Measurements from ENCODE around the gene PPP1R3E.
A peak's percentile ranks its signal among the peaks of the same experiment; 100 is the strongest.

Gene PPP1R3E

DNA sequence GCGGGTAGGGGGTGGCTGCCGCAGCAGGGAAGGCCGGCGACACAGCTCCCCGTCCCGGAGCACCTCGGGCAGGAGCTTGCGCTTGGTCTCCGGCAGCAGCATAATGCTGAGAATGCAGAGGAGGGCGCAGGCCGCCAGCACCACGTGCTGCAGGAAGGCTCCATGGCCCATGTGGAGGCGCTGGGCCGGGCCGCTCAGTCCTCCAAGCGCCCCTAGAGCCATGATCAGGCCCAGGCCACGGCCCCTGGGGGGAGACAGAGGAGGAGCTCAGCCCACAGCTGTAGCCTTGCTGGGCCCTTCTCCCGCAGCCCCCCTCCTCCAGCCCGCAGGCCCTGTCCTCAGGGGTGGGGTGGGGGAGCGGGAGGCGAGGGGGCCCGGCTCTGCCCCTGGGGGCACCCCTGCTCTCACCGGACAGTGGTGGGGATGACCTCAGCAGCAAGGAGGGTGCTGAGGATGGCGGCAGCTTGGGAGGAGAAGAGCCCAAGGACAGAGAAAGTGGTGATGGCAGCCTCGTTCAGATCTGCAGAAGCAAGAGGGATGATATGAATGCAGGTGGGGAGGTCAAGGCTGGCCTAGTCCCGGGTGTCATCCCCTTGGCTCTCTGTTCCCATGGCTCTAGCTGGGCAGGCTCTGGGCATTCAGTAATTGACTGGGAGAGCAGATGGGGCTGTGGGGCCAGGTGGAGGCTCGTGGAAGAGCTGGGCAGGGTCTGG is 44.2 kb upstream of the PPP1R3E start:
- no peak for DNase-seq (ENCODE audit: low read depth in 2 of 2)
- no peak overlapping the region for H3K4me3 ChIP-seq (replicated peaks in 1 of 2; ENCODE audit: low read depth in 2 of 2, low read length in 2 of 2)
- TF ChIP-seq, protein P1, sequence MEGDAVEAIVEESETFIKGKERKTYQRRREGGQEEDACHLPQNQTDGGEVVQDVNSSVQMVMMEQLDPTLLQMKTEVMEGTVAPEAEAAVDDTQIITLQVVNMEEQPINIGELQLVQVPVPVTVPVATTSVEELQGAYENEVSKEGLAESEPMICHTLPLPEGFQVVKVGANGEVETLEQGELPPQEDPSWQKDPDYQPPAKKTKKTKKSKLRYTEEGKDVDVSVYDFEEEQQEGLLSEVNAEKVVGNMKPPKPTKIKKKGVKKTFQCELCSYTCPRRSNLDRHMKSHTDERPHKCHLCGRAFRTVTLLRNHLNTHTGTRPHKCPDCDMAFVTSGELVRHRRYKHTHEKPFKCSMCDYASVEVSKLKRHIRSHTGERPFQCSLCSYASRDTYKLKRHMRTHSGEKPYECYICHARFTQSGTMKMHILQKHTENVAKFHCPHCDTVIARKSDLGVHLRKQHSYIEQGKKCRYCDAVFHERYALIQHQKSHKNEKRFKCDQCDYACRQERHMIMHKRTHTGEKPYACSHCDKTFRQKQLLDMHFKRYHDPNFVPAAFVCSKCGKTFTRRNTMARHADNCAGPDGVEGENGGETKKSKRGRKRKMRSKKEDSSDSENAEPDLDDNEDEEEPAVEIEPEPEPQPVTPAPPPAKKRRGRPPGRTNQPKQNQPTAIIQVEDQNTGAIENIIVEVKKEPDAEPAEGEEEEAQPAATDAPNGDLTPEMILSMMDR (IDR thresholded peaks at IDR 0.05; ENCODE audit: low read depth, low read length) = no peak

DNA sequence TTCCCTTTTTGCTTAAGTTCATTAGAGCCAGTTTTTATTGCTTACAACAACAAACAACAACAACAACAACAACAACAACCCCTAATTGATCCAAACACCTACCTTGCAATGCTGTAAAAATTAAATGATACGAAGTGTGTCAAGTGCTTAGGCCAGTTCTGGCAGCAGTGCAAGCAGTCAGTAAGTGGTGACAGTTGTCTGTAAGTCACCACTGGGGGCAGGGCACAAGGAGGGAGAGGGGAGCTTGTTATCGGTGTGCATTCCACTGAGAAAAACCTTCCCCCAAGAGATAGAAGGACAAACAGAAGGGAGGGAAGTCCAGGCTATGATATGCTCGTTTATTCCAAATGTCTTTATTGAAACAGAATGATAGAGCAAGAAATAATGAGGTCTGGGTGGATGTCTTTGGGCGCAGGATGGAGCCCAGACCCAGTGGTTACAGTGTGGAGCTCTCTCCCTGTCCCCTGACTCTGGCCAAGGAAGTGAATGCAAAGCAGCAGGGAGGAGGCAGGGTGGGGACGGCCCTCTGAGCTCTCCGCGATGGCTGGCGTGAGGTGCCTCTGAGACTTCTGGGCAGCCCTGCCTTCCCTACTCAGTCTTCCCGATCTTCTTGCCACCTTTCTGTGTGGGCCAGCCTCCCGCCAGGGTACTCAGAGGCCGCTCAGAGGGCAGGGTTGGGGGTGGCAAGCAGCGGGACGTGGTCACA is 43.5 kb upstream of the PPP1R3E start:
- TF ChIP-seq, protein P1 (IDR thresholded peaks at IDR 0.05; ENCODE audit: low read depth, low read length) = no peak
- no peak for DNase-seq (ENCODE audit: low read depth in 2 of 2)
- H3K4me3 ChIP-seq (replicated peaks in 1 of 2; ENCODE audit: low read depth in 2 of 2, low read length in 2 of 2) = no peak overlapping the region

DNA sequence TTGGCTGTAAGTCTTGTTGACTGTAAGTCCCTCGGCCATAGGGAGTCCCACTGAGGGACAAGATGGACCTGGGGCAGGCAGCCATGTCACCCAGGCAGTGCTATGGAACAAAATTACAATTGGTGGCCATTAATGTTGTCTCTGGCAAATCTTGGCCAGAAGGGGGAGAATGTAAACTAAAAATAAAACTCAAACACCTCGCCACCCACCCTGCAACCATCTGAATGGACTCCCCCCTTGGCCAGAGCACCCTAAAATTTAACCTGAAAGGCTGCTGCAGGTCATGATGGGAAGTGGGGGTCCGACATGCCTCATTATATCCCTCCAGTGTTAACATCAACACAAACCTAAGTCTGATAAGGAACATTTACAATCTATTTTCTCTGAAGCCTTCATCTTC is 41.8 kb upstream of the PPP1R3E start:
- no peak for DNase-seq (ENCODE audit: low read depth in 2 of 2)
- TF ChIP-seq, protein P1 (IDR thresholded peaks at IDR 0.05; ENCODE audit: low read depth, low read length) = no peak
- H3K4me3 ChIP-seq (replicated peaks in 1 of 2; ENCODE audit: low read depth in 2 of 2, low read length in 2 of 2) = no peak overlapping the region

DNA sequence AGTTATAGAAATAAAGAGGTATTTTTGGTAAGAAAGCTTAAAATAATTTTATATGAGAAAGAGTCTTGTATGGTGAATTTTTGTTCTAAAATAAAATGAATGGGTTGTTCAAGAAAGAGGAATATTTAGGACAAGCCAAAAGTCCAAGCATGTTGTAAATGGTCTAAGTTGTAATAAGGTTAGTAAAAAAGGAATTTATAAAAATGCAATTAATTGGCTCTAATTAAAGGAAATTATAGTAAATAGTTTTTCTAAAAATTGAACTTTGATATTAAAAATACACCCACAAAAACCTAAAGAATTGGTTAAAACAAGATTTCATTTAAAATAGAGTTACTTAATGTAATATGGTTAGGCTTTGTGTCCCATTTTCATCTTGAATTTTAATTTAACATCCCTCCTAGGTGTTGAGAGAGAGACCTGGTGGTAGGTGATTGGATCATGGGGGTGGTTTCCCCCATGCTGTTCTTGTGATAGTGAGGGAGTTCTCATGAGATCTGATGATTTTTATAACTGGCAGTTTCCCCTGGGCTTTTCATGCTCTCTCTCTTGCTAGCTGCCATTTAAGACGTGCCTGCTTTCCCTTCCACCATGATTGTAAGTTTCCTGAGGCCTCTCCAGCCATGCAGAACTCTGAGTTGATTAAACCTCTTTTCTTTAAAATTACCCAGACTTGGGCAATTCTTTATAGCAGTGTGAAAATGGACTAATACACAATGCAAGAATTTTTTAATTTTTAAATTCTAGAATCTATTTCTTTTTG is 37.0 kb upstream of the PPP1R3E start:
- no peak overlapping the region for H3K4me3 ChIP-seq (replicated peaks in 1 of 2; ENCODE audit: low read depth in 2 of 2, low read length in 2 of 2)
- TF ChIP-seq, protein P1 (IDR thresholded peaks at IDR 0.05; ENCODE audit: low read depth, low read length) = no peak
- DNase-seq (ENCODE audit: low read depth in 2 of 2) = no peak

DNA sequence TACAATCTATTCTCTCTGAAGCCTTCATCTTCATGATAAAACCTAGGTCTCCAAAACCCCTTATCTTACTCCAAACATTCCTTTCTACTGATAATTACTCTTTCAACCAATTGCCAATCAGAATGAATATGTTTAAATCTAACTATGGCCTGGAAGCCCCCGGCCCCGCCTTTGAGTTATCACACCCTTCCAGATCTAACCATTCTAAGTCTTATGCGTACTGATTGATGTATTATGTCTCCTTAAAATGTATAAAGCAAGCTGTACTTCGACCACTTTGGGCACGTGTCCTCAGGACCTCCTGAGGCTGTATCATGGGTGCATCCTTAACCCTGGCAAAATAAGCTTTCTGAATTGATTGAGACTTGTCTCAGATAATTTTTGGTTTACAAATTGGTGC is 33.0 kb upstream of the PPP1R3E start:
- DNase-seq (ENCODE audit: low read depth in 2 of 2) = no peak
- no peak overlapping the region for H3K4me3 ChIP-seq (replicated peaks in 1 of 2; ENCODE audit: low read depth in 2 of 2, low read length in 2 of 2)
- TF ChIP-seq, protein P1 (IDR thresholded peaks at IDR 0.05; ENCODE audit: low read depth, low read length) = no peak

DNA sequence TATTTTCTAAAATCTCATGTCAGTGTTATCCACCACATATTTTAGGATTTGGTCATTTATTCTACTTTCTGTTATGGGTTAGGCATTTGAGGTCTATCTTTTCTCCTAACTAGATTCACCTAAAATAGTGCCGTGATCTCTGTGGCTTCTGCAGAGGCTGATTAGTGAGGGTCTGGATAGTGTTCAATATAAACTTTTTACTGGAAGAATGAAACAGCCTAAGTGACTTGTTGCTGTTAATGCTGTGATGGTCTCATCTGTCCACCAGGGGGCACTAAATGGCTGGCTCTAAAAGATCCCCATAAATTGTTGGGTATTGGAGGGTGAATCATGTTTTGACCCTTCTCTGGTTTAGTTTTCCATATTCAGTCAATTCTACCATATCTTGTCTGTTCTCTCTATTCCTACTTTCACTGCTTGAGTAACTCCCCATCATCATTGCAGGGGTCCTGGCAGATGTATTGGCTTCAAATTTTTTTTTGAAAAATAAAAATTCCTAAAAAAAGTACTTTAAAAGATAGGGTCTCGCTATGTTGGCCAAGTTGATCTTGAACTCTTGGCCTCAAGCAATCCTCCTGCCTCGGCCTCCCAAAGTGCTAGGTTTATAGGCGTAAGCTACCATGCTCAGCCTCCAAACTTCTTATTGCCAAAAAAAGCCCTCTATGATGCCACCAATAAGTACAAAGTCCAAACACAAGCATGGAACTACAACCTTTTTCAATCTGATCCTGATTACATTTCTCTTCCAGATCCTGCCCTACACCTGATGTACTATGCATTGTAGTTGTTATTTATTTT is 25.5 kb upstream of the PPP1R3E start:
- TF ChIP-seq, protein P1 (IDR thresholded peaks at IDR 0.05; ENCODE audit: low read depth, low read length) = peak; percentile 77
- H3K4me3 ChIP-seq (replicated peaks in 1 of 2; ENCODE audit: low read depth in 2 of 2, low read length in 2 of 2) = no peak overlapping the region
- peak; percentile 86 to 87 for DNase-seq (ENCODE audit: low read depth in 2 of 2)
